AG09309 (cell line): ENCODE measurements around the gene CTNNBL1.

Source experiments
- DNase-seq: peaks from one replicate; pipeline ENCODE4 v3.0.0-alpha.2; 2010; ENCODE audit warnings: low read depth
- H3K4me3 ChIP-seq: 2 replicates; pipeline ENCODE4 v1.5.1; 2011; ENCODE audit warnings: mild to moderate bottlenecking, low read depth, low read length, moderate library complexity; ENCODE audit not compliant: control insufficient read depth
- CTCF ChIP-seq: IDR thresholded peaks from 2 replicates; pipeline ENCODE4 v1.5.1; 2011; ENCODE audit warnings: mild to moderate bottlenecking, low read depth, low read length, inconsistent platforms; ENCODE audit not compliant: insufficient read depth, control insufficient read depth; ENCODE audit errors: missing control alignments

The CTNNBL1 gene

GRCh38 chr20:37898233-37899104, 204.6 kb downstream of the CTNNBL1 start:
- TF ChIP-seq CTCF: no peak
- no peak for DNase-seq
- H3K4me3 ChIP-seq: no peak overlapping the region

GRCh38 chr20:37899105-37900045, 205.5 kb downstream of the CTNNBL1 start:
- peak; percentile 11 for TF ChIP-seq CTCF
- H3K4me3 ChIP-seq: no peak overlapping the region
- no peak for DNase-seq

- no peak for DNase-seq
- no peak overlapping the region for H3K4me3 ChIP-seq
- no peak for TF ChIP-seq CTCF
Observed at GRCh38 chr20:37901240-37901639, 207.4 kb downstream of the CTNNBL1 start.

DNA sequence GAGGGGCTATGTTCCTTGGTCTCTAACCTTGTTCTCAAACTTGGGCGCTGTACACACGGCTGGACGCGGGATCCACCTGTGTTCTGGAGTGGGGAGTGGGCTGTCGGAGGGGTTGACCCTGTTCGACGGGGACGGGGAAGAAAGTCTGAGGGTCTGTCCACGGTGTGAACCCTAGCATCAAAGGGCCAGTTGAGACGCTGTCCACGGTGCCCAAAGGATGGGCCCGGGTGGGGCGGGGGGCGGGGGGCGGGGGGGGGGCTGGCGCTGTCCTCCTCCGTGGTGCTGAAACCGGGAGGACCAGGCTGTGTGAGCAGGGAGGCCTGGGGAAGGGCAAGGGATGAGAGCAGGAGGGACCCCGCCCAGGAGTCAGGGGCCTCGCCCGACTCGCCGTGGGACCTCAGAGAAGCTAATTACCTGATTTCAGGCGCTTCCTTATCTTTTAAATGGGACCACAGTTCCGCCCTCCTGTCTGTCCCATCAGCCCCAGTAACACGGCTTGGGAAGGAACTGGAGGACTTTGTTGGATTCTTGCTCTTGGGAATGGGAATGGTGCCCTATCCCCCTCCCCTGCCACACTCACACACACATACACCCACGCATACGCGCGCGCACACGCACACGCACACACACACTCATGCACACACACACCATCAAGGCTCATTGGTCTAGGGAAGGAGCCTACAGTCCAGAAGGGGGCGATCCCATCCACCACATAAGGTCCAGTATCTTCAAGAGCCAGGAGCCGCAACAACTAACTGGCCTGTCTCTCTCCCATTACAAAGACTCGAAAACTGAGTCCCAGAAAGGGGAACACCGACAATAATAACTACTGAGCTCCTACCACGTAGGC, 208.0 kb downstream of the CTNNBL1 start:
- peak; percentile 34 for DNase-seq
- peak; percentile 64 for TF ChIP-seq CTCF
- peak overlapping the region; percentile 57 for H3K4me3 ChIP-seq

DNA sequence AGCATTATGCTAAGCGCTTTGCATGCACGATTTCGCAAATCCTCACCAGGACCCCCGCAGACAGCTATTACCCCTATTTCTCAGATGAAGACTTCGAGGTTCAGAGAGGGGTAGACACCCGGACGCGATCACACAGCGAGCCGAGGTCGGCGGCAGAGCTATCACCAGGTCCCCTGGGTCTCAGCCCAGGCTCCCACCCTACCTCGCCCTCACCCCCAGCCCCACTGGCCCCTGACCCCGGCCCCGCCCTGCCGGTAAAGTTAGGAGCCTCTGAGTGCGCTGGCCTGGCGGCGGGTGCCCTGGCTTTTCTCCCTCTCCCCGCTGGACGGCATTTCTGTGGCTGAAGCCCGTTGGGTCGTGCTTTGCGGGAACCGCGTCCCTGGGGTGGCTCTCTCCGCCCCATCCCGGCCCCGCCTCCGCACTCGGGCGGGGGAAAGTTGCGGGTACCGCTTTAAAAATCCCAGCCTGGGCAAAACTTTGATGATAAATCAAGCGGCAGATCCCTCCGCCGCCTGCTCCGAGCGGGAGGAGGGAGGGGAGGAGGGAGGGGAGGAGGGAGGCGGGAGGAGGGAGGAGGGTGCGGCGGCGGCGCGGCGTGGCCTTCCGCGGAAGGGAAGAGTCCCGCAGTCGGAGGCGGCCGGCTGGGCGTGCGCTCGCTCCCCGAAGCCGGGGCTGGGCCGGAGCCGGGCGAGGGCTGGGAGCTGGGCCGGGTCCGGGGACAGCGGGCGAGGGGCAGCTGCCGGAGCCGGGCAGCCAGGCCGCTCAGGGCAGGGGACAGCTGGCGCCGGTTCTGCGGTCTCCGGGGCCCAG, 208.9 kb downstream of the CTNNBL1 start, which contains the start of gene VSTM2L:
TSS of gene VSTM2L (plus strand) at position 624 of the 810 bp plus-strand sequence. CDS start 224 bp downstream, outside the sequence.
- peak; percentile 29 for DNase-seq
- no peak for TF ChIP-seq CTCF
- peak within 1 kb of the TSS; percentile 57 for H3K4me3 ChIP-seq
